Neural cell (in vitro differentiated cells): ENCODE results near the gene TRIM43B.

Experiments
- CTCF ChIP-seq: fragments of 450-650 bp; IDR thresholded peaks from 2 replicates; pipeline ENCODE4 v1.5.1; 2014; ENCODE audit warnings: antibody characterized with exemption, mild to moderate bottlenecking, moderate library complexity; ENCODE audit not compliant: poor library complexity, severe bottlenecking
- EP300 ChIP-seq: fragments of 450-650 bp; conservative IDR thresholded peaks from 2 replicates; pipeline ENCODE4 v1.6.1; 2014; ENCODE audit warnings: antibody characterized with exemption, mild to moderate bottlenecking, moderate library complexity; ENCODE audit not compliant: poor library complexity, severe bottlenecking
- EZH2 ChIP-seq: fragments of 200-600, 300-800 bp; shearing (Covaris generic), sonication (generic); IDR thresholded peaks from 2 replicates; pipeline ENCODE4 v1.6.1; 2014; ENCODE audit warnings: antibody characterized with exemption, low read length, borderline replicate concordance, mild to moderate bottlenecking; ENCODE audit not compliant: insufficient read depth, poor library complexity, severe bottlenecking
- MXI1 ChIP-seq: fragments of 450-650 bp; conservative IDR thresholded peaks from 2 replicates; pipeline ENCODE4 v1.6.1; 2014; ENCODE audit warnings: antibody characterized with exemption, mild to moderate bottlenecking; ENCODE audit not compliant: poor library complexity, severe bottlenecking
- POLR2AphosphoS5 ChIP-seq: IDR thresholded peaks from 2 replicates; pipeline ENCODE4 v1.6.1; 2012
- SMC3 ChIP-seq: fragments of 450-650 bp; conservative IDR thresholded peaks from 2 replicates; pipeline ENCODE4 v1.6.1; 2014; ENCODE audit warnings: antibody characterized with exemption, mild to moderate bottlenecking, moderate library complexity; ENCODE audit not compliant: poor library complexity
- TAF1 ChIP-seq: IDR thresholded peaks from 2 replicates; pipeline ENCODE4 v1.6.1; 2012; ENCODE audit warnings: low read depth

DNA sequence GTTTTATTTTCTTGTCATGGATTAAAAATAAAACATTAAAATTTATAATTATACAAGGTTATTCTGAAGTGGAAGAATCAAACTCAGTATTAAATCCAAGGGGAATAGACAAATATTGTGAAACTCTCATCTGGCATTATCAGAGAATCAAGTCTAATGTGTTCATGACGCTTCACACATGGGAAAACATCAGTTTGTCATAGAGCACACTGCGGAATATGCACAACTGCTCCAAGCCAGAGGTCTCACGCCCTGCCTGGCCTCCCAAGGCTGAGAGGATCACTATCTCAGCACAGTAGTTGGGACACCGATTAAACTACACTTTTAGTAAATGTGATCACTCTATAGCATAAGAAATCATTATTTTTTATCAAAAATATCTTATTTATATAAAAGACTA is 20.7 kb upstream of the TRIM43B start:
- TF ChIP-seq MXI1 (no peak), CTCF (no peak), POLR2AphosphoS5 (no peak), TAF1 (no peak), EZH2 (no peak), SMC3 (no peak), EP300 (no peak)
